Measurements from ENCODE around the gene RBMXL2. TPM values are rescaled to one million over a fixed set of nuclear protein-coding genes. Genes with fewer than 3 reads are reported as not detected.

RBMXL2 gene
- total RNA-seq, 1 donor from 2014 or later, result 0.21 TPM

GRCh38 chr11:7080900-7081299 is 7.9 kb upstream of the RBMXL2 start:
- TF ChIP-seq, protein P1, sequence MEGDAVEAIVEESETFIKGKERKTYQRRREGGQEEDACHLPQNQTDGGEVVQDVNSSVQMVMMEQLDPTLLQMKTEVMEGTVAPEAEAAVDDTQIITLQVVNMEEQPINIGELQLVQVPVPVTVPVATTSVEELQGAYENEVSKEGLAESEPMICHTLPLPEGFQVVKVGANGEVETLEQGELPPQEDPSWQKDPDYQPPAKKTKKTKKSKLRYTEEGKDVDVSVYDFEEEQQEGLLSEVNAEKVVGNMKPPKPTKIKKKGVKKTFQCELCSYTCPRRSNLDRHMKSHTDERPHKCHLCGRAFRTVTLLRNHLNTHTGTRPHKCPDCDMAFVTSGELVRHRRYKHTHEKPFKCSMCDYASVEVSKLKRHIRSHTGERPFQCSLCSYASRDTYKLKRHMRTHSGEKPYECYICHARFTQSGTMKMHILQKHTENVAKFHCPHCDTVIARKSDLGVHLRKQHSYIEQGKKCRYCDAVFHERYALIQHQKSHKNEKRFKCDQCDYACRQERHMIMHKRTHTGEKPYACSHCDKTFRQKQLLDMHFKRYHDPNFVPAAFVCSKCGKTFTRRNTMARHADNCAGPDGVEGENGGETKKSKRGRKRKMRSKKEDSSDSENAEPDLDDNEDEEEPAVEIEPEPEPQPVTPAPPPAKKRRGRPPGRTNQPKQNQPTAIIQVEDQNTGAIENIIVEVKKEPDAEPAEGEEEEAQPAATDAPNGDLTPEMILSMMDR (conservative IDR thresholded peaks at IDR 0.05), result no peak
- DNase-seq (ENCODE audit: low read depth, low spot score), result no peak
- H3K27ac Mint-ChIP-seq (ENCODE audit: unreplicated experiment), result no peak overlapping the region
- no peaks in the 10 kb centered on the region for H3K36me3 Mint-ChIP-seq (ENCODE audit: low read depth)
- peaks cover 7% of the 10 kb centered on the region for H3K9me3 Mint-ChIP-seq
- H3K4me1 Mint-ChIP-seq, result no peaks in the 10 kb centered on the region
- H3K4me3 Mint-ChIP-seq, result no peak overlapping the region
- H3K27me3 Mint-ChIP-seq (ENCODE audit: low read depth), result no peaks in the 10 kb centered on the region

DNA sequence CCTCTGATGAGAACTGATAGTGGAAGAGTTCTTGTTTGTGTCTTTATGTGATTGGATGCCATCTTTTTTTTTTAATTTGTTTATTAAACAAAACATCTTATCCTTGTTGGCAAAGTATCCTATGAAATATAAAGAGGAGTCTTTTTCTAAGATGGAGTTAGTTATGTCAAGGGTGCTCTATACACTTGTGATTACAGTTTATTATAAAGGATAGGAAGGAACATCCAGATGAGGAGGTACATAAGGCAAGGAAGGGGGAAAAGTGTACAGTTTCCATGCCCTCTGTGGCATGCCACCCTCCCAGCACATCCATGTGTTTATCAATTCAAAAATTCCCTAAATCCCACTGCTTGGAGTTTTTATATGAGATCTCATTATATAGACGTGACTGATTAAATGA is 7.4 kb upstream of the RBMXL2 start:
- no peaks in the 10 kb centered on the region for H3K36me3 Mint-ChIP-seq (ENCODE audit: low read depth)
- no peak overlapping the region for H3K4me3 Mint-ChIP-seq
- TF ChIP-seq, protein P1 (conservative IDR thresholded peaks at IDR 0.05), result no peak
- H3K27me3 Mint-ChIP-seq (ENCODE audit: low read depth), result no peaks in the 10 kb centered on the region
- DNase-seq (ENCODE audit: low read depth, low spot score), result no peak
- no peaks in the 10 kb centered on the region for H3K4me1 Mint-ChIP-seq
- H3K9me3 Mint-ChIP-seq, result peaks cover 7% of the 10 kb centered on the region
- no peak overlapping the region for H3K27ac Mint-ChIP-seq (ENCODE audit: unreplicated experiment)

GRCh38 chr11:7089328-7090251 is 792 bp downstream of the RBMXL2 start:
- H3K36me3 Mint-ChIP-seq (ENCODE audit: low read depth), result no peaks in the 10 kb centered on the region
- H3K4me3 Mint-ChIP-seq, result no peak overlapping the region

DNA sequence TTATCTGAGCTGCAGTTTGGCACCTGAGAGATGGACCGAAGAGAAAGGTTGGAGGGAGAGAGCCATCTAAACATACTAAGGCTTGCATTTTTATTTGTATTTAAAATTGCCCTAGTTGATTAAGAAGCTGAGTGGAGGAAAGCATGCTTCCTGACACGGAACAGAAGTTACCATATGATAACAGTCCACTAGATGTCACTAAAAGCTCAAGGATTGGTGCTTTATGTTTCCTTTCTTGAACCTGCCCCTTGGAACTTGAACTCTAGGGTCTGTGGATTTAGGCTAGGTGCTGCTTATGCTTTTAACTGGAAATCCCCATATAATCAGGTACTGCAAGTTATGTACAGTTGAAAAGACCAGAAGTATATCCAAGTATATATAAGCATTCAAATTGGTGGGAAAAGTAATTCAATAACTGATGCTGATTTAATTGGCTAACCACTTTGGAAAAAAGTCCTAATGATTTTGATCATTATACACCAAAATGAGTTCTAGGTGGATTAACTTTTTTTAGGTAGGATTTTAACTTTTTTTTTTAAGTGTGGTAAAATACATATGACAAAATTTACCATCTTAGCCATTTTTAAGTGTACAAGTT is 9.5 kb downstream of the RBMXL2 start:
- H3K4me3 Mint-ChIP-seq, result no peak overlapping the region
- TF ChIP-seq, protein P1 (conservative IDR thresholded peaks at IDR 0.05), result peak; percentile 86
- H3K27ac Mint-ChIP-seq (ENCODE audit: unreplicated experiment), result no peak overlapping the region
- no peaks in the 10 kb centered on the region for H3K4me1 Mint-ChIP-seq
- H3K36me3 Mint-ChIP-seq (ENCODE audit: low read depth), result no peaks in the 10 kb centered on the region
- no peak for DNase-seq (ENCODE audit: low read depth, low spot score)
- no peaks in the 10 kb centered on the region for H3K9me3 Mint-ChIP-seq
- peaks cover 70% of the 10 kb centered on the region for H3K27me3 Mint-ChIP-seq (ENCODE audit: low read depth)

More at GRCh38 chr11:7089328-7090251, 792 bp downstream of the RBMXL2 start:
- Mint-ChIP-seq H3K27me3 (ENCODE audit: low read depth) (peaks cover 28% of the 10 kb centered on the region), H3K27ac (ENCODE audit: unreplicated experiment) (no peak overlapping the region), H3K9me3 (no peaks in the 10 kb centered on the region), H3K4me1 (no peaks in the 10 kb centered on the region)
- TF ChIP-seq, protein P1 (conservative IDR thresholded peaks at IDR 0.05), result no peak
- DNase-seq (ENCODE audit: low read depth, low spot score), result no peak

DNA sequence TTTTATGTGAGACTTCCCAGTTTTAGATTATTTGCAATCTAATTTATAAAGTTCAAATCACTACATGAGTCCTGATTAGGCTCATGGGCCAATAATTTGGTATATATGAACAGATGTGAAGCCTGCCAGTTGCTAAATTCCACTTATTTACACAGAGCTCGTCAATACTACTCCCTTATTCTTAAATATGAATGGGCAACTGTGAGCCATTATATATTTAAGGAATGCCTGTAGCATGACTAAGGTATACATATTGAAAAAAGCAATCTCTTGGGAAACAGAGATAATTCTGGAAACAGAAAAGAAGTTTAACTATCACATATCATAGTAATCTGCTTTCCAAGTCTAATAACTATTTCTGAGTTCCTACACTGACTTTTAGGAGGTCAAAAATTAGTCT is 27.0 kb downstream of the RBMXL2 start:
- Mint-ChIP-seq H3K27me3 (ENCODE audit: low read depth) (peaks cover 4% of the 10 kb centered on the region), H3K9me3 (no peaks in the 10 kb centered on the region), H3K4me1 (no peaks in the 10 kb centered on the region), H3K4me3 (no peak overlapping the region), H3K36me3 (ENCODE audit: low read depth) (no peaks in the 10 kb centered on the region), H3K27ac (ENCODE audit: unreplicated experiment) (no peak overlapping the region)
- TF ChIP-seq, protein P1 (conservative IDR thresholded peaks at IDR 0.05), result no peak
- DNase-seq (ENCODE audit: low read depth, low spot score), result no peak
